HG03354 (cell line): ENCODE results near the gene MRPS16.

Experiments used
- ATAC-seq: cut with Tn5 transposase; IDR thresholded peaks from one replicate; pipeline ENCODE4 v1.9.1; 2021; ENCODE audit warnings: mild to moderate bottlenecking; ENCODE audit not compliant: unreplicated experiment, poor library complexity, severe bottlenecking

MRPS16 gene

GRCh38 chr10:73244866-73245477, 7.5 kb downstream of the MRPS16 start:
- ATAC-seq, result no peak

- no peak for ATAC-seq
Measured at GRCh38 chr10:73239908-73240307, 12.5 kb downstream of the MRPS16 start.

- ATAC-seq, result no peak
Measured at GRCh38 chr10:73238990-73239566, 13.4 kb downstream of the MRPS16 start.

DNA sequence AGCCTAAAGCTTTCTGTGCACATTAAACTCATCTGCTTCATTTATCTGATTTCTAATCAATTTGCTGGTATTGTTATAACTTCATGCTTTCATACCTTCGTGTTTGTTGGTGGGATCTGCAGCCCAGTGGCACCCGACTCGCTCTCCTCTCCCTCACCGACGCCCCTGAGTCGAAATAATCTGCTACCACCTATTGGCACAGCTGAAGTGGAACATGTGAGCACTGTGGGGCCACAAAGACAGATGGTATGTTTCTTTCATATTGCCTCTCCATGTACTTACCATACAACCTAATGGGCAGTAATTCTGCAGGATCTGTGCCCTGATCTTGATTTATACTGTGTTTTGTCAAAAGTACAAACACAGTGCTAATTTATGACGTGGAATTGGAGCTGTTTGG, 17.7 kb downstream of the MRPS16 start:
- no peak for ATAC-seq

GRCh38 chr10:73233883-73234282, 18.6 kb downstream of the MRPS16 start:
- ATAC-seq, result no peak

GRCh38 chr10:73232887-73233286, 19.6 kb downstream of the MRPS16 start:
- no peak for ATAC-seq

- ATAC-seq, result no peak
Measured at GRCh38 chr10:73229567-73229966, 22.9 kb downstream of the MRPS16 start.

DNA sequence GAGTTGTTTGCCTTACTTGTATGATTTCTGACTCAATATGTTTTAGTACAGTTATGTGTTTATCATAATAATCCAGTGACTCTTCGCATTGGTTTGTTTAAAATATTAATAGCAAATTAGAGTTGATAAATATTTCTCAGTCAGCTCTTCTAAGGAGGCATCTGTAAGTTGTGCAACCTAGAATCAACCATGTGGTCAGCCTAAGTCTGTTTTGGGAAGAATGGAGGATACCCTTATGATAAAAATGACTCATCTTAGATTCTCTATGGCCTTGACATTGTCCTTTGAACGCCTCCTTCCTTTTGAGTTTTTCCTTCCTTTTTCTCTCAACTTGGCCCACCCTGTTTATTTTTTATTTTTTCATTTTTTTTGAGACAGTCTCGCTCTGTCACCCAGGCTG, 24.2 kb downstream of the MRPS16 start:
- no peak for ATAC-seq

DNA sequence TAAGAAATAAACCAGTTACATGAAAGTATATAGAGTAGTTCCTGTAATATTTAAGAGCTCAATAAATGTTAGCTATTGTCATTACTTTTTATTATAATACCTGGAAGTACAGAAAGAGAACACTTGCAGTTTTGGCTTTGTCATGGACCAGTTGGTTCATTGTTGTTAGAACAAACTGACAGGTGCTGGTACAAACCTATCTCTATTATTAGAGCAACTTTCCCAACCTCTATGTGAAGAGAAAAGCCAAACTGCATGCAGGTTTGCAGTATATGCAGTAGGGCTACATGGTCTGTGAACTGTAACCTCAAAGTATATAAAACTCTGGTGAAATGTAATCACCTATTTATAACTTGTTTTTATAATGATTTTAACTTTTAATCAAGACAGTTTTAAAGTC, 25.8 kb downstream of the MRPS16 start:
- no peak for ATAC-seq

GRCh38 chr10:73225518-73225917, 26.9 kb downstream of the MRPS16 start:
- ATAC-seq, result no peak

- no peak for ATAC-seq
Measured at GRCh38 chr10:73220989-73221388, 31.5 kb downstream of the MRPS16 start.

DNA sequence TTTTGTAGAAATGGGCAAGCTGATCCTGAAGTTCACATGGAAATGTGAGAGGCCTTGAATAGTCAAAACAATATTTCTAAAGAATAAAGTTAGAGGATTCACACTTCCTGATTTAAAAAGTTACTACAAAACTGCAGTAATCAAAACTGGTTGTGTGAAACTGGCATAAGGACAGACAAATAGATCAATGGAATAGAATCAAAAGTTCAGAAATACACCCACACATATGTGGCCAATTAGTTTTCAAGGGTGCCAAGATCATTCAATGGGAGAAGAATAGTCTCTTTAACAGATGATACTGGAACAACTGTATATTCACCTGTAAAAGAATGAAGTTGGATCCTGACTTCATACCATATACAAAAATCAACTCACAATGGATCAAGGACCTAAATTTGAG, 33.1 kb downstream of the MRPS16 start:
- no peak for ATAC-seq

GRCh38 chr10:73218431-73219191, 33.8 kb downstream of the MRPS16 start:
- ATAC-seq, result no peak

GRCh38 chr10:73217628-73218027, 34.8 kb downstream of the MRPS16 start:
- ATAC-seq, result no peak

GRCh38 chr10:73215749-73216148, 36.7 kb downstream of the MRPS16 start:
- no peak for ATAC-seq

DNA sequence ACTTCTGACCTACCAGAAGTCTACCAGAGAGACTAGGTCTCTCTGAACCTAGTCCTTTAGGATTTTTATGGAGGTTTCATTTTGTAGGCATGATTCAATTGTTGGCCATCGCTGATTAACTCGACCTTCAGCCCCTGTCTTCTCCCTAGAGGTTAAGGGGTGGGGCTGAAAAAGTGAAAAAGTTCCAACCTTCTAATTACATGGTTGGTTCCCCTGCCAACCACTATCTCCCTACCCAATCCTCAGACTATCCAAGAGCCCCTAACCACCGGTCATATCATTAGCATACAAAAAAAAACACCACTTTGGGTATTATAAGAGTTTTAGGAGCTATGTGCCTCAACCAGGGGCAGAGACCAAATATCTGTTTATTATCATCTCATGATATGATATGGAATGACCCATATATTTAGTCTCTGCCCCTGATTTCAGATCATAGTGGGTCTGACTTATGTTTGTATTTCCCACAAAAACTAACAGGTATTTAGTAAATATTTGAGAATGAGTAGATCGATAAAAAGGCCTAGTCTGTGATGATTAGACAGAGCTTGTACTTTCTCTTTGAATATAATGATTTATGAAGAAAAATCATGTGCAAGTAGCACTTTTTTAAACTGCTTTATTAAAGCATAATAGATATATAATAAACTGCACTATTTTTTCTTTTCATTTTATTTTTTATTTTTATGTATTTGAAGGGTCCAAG, 41.2 kb downstream of the MRPS16 start:
- no peak for ATAC-seq

DNA sequence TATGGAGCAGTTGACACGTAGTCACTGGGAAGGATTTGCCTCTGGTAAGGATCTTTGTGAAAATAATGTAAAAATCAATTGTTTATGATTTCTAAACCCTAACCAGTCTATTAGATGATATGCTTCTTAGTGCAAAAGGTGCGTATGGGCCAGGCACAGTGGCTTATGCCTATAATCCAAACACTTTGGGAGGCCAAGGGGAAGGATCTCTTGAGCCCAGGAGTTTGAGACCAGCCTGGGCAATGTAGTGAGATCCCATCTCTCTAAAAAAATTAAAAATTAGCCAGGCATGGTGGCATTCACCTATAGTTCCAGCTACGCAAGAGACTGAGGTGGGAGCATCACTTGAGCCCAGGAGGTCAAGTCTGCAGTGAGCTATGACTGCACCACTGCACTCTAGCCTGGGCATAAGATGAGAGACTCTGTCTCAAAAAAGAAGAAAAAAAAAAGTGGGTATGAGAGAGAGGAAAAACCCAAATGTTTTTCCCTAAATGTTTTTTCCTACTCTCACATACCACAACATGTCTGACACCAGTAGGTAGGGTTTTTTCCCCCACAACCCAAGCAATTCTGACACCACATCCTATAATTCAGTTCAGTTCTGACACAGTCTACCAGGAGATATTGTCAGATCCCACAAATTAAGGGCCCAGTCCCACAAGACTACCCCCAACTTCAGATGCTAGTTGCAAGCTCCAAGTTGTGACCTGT, 41.9 kb downstream of the MRPS16 start:
- no peak for ATAC-seq

DNA sequence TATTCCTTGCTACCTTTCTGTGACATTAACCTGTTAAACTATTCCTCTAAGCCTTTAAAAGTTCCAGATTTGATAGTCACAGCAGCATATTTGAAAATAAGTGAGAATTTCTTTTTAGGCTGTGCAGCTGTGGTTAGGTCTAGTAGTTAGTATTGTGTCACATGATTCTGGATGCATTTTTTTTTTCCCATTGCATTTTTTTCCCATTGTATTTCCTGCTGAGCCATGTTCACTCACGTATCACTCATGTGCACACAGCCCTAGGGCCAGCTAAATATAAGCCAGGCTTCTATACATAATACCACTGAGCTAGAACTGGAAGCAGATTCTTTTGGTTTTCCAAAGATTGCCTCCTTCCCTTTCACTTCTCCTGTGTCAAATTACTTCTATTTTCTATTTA, 42.7 kb downstream of the MRPS16 start:
- no peak for ATAC-seq

DNA sequence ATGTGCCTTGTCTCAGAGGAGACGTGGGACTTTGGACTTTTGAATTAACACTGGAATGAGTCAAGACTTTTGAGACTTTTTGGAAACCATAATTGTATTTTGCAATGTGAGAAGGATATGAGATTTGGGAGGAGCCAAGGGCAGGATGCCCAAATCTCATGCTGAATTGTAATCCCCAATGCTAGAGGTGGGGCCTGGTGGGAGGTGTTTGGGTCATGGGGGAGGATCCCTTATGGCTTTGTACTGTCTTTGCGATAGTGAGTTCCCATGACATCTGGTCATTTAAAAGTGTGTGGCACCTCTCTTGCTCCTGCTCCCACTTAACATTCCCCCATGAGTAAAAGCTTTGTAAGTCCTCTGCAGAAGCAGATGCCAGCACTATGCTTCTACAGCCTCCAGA, 44.6 kb downstream of the MRPS16 start:
- ATAC-seq, result no peak

DNA sequence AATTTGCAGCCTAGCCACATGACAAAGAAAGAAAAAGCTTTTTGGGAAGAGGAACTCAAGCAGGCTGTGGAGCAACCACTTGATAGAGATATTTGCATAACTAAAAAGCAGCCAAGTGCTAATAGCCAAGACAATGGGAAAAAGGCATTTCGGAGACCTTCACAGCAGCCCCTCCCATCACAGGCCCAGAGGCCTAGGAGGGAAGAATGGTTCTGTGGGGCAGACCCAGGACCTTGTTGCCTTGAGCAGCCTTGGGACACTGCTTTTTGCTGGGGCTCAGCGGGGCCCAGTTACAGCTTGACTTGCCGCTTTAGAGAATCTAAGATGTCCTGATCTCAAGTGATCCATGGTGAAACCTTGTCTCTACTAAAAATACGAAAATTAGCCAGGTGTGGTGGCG, 46.1 kb downstream of the MRPS16 start:
- ATAC-seq, result no peak
